Hepatocyte (in vitro differentiated cells): ENCODE data around the gene PKD2L1.

Experiments
- CTCF ChIP-seq: fragments of 200-600 bp; sonication (generic); IDR thresholded peaks from 2 replicates; pipeline ENCODE4 v1.5.1; 2016; ENCODE audit warnings: antibody characterized with exemption, mild to moderate bottlenecking; ENCODE audit not compliant: poor library complexity
- EZH2 ChIP-seq: fragments of 200-600 bp; sonication (generic); IDR thresholded peaks from 2 replicates; pipeline ENCODE4 v1.6.1; 2016; ENCODE audit warnings: antibody characterized with exemption, mild to moderate bottlenecking, borderline replicate concordance

GRCh38 chr10:100372415-100373297 is 42.6 kb upstream of the PKD2L1 start:
- TF ChIP-seq CTCF (no peak), EZH2 (no peak)
